Gastrocnemius medialis (tissue), 4 donors: Measurements from ENCODE around the gene DENND4B.

Experiments
- POLR2A ChIP-seq, 2 donors: fragments of 450-650 bp; IDR thresholded peaks; one replicate each; pipeline ENCODE4 v1.6.1; 2017; ENCODE audit warnings: antibody characterized with exemption in 2 of 2, mild to moderate bottlenecking in 2 of 2, moderate library complexity in 2 of 2
- TF ChIP-seq, protein P1 (sequence below), 5 experiments: fragments of 450-650 bp in 3 of 5; fragments of 200-600 bp in 2 of 5; sonication (generic) in 2 of 5; IDR thresholded peaks in 4 of 5; conservative IDR thresholded peaks in 1 of 5; 1 replicate in 4 of 5; 2 replicates in 1 of 5; pipeline ENCODE4 v1.5.1; 2016 to 2019; ENCODE audit warnings: antibody characterized with exemption in 5 of 5, mild to moderate bottlenecking in 3 of 5, moderate library complexity in 3 of 5

DNA sequence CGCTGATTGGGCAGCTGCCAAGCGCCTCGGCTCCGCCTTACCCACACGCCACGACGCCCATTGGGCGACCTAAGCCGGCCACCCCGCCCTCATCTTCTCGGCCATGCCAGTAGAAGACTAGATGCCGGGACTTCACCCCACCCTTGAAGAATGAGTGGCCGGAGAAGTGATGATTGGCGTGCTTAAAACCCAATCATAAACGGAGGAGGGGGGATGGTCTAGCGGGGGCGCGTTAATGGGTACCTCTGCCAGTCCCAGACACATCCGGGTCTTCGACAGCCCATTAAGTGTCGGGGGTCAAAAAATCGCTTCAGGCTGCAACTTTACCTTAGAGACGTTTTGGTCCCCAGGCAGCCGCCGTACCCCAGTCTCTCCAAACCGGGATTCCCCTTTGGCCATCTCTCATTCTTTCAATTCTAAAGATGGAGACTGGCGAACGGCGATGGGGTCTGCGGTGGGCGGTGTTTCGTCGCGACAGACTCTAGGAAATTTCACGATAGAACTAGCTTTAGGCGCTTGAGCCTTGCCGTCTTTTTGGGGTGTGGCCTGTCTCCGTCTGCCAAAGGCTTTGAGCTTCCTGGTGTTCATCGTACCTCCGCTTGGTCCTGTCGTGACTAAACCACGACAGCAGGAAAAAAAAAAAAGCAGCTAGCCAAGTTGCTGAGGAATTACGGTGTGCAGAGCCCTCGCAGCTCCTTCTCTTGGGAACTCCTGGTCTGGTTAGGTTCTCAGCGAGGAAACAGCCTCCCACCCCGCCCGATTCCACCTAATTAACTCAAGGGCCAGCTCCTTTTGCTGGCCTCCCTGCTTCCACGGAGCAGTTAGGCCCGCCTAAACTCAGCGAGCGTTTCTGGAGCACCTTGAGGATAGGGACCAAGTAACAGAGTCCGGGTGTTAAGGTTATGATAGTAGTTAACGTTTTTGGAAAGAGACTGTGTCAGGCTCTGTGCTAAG lies 23.3 kb downstream of the DENND4B start, which contains the start of gene GATAD2B:
- TF ChIP-seq, protein P1, sequence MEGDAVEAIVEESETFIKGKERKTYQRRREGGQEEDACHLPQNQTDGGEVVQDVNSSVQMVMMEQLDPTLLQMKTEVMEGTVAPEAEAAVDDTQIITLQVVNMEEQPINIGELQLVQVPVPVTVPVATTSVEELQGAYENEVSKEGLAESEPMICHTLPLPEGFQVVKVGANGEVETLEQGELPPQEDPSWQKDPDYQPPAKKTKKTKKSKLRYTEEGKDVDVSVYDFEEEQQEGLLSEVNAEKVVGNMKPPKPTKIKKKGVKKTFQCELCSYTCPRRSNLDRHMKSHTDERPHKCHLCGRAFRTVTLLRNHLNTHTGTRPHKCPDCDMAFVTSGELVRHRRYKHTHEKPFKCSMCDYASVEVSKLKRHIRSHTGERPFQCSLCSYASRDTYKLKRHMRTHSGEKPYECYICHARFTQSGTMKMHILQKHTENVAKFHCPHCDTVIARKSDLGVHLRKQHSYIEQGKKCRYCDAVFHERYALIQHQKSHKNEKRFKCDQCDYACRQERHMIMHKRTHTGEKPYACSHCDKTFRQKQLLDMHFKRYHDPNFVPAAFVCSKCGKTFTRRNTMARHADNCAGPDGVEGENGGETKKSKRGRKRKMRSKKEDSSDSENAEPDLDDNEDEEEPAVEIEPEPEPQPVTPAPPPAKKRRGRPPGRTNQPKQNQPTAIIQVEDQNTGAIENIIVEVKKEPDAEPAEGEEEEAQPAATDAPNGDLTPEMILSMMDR (IDR thresholded peaks at IDR 0.05 in 4 of 5, conservative IDR thresholded peaks at IDR 0.05 in 1 of 5): no peak
- TF ChIP-seq POLR2A (IDR thresholded peaks at IDR 0.05): peak; percentile 2 to 68
